ENCODE results near the gene ACVR1.
"Not testable (repeated sequence)": the region's sequence is repeated elsewhere in the genome, so short reads cannot be mapped to it uniquely, and the experiment has no call there.

The ACVR1 gene

GRCh38 chr2:157849591-157849990, 26.5 kb downstream of the ACVR1 start:
- no peak for DNase-seq

DNA sequence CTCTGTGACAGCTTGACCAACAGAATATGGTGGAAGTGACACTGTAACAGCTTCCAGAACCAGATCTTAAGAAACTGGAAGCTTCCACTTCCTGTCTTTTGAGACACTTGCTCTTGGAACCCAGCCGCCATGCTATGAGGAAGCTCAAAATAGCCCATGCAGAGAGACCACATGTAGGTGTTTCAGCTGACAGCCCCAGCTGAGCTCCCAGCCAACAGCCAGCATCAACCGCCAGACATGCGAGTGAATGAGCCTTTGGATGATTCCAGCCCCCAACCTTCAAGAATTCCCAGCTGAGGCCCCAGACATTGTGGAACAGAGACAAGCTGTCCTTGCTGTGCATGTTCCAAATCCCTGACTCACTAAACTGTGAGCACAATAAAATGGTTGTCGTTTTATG, 27.9 kb downstream of the ACVR1 start:
- no peak for DNase-seq

DNA sequence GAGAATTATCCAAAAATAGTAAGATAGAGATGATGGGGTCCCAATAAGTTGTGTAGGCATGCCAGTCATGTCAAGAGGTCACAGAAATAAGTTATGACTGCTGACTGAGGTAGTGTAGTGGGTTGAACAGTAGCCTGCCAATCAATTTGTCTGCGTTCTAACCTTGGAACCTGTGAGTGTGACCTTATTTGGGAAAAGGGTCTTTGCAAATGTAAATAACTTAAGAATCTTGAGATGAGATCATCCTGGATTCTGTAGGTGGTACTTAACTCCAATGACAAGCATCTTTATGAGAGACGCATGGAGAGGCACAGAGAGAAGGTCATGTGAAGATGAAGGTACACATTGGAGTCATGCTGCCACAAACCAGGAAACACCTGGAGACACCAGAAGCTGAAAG, 31.0 kb downstream of the ACVR1 start:
- DNase-seq, result no peak

DNA sequence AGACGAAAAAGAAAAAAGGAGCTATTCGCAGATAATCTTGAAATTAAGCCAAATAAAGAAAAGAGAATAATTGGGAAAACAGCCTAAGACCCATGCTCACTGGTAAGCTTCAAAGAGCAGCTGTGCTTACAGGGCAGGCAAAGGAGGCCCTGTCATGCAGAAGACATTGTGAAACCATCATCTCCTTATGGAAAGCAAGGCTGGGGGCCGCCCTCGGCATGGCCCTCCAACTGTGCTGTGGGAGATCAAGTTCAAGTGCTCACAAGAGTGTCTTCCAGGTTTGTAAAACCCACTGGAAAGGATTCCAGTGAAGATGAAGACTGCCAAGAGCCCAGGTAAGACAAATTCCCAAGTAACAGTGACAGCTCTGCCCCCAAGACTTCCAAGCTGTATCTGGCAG, 32.2 kb downstream of the ACVR1 start:
- DNase-seq, result no peak

GRCh38 chr2:157843081-157843480, 33.0 kb downstream of the ACVR1 start:
- no peak for DNase-seq

- DNase-seq, result no peak
Measured at GRCh38 chr2:157842106-157842879, 33.8 kb downstream of the ACVR1 start.

- no peak for DNase-seq
Measured at GRCh38 chr2:157841485-157841884, 34.6 kb downstream of the ACVR1 start.

- DNase-seq, result no peak
Measured at GRCh38 chr2:157840568-157841156, 35.5 kb downstream of the ACVR1 start.

- no peak for DNase-seq
Measured at GRCh38 chr2:157839822-157840221, 36.3 kb downstream of the ACVR1 start.

- DNase-seq, result no peak
Measured at GRCh38 chr2:157839162-157839801, 36.8 kb downstream of the ACVR1 start.

DNA sequence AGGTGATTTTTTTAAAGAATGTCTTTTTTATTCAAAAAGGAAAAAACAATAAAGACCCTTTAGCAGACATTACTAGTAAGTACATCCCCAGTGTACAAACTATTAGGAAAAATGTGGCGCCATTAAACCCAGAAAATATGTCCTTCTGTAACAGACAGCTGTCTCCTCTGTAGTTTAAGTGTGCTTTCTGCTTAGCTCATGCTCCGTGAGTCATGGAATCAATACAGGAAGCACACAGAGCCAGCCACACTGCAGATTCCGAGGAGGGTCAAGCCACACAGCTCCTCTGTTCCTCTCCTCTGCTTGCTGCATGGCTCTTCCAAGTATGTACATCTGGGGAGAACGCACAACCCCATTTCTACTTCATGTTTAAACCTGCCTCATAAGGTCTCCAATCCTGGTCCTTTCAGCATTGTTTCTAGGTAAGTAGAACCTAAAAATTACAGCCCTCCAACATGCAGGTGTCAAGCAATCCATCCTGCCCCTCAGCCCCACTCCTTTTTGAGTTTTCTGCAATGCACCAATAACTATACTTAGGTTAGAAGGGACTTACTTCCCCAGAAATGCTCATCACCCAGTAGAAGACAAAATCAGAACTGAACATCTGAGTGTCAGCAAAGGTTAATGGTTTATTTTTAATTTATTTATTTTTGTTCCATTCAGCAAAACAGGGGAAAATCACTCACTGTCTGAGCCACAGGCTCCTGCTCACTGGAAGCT, 37.5 kb downstream of the ACVR1 start:
- no peak for DNase-seq

GRCh38 chr2:157837851-157838441, 38.2 kb downstream of the ACVR1 start:
- no peak for DNase-seq

DNA sequence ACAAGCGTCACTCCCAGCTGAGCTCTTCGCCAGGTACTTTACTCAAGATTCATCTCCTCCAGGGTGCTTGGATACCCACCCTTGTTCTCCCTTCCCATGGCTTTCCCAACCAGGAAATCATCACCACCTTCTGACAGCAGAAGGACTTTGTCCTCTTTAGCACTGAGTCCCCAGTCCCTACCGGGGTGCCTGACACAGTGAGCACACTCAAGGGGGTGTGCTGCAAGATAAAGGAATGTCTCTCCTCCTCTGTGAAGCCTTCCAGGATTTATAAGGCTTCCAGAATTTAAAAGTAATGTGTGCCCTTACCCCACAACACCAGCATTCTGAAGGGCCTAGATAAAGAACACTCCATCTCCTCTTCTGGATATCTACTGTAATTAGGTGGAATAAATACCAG, 39.6 kb downstream of the ACVR1 start:
- DNase-seq, result no peak

DNA sequence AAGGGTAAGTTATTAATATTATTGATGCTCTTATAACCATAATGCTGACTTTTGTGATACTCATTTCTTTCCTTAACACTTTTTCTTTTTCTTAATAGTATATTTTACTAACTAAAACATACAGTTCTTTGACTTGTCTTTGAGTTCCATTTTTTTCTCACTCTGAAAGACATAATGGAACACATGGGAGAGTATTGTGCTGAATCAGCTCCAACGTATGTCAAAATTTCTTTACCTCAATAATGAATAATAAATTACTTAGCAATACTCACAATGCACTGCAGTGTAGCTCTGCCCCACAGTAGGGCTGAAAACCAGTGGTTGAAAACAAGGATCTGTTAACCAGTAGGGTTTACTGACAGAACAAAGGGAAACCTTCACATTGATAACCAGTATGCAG, 40.7 kb downstream of the ACVR1 start:
- no peak for DNase-seq

GRCh38 chr2:157835006-157835405, 41.1 kb downstream of the ACVR1 start:
- DNase-seq, result no peak

GRCh38 chr2:157833721-157834120, 42.4 kb downstream of the ACVR1 start:
- no peak for DNase-seq

- DNase-seq, result no peak
Measured at GRCh38 chr2:157831573-157832315, 44.4 kb downstream of the ACVR1 start.

- DNase-seq, result no peak
Measured at GRCh38 chr2:157830696-157831570, 45.2 kb downstream of the ACVR1 start.

- no peak for DNase-seq
Measured at GRCh38 chr2:157830266-157830665, 45.9 kb downstream of the ACVR1 start.

- DNase-seq, result no peak
Measured at GRCh38 chr2:157827377-157827776, 48.8 kb downstream of the ACVR1 start.

GRCh38 chr2:157826644-157827043, 49.5 kb downstream of the ACVR1 start:
- DNase-seq, result not testable (repeated sequence)
